ENCODE measurements around the gene TMEM231. TPM values are rescaled to one million over a fixed set of nuclear protein-coding genes. Genes with fewer than 3 reads are reported as not detected.

The TMEM231 gene
- total RNA-seq, 1 donor = 17.0 TPM

- Histone ChIP-seq H3K4me1 (ENCODE audit: insufficient read depth, low read length) (no peaks in the 10 kb centered on the region), H3K36me3 (ENCODE audit: insufficient read depth, low read length) (no peaks in the 10 kb centered on the region), H3K27ac (ENCODE audit: low read depth, low read length) (no peak overlapping the region), H3K27me3 (ENCODE audit: insufficient read depth, low read length) (peaks cover 11% of the 10 kb centered on the region), H3K79me2 (ENCODE audit: insufficient read depth, low read length) (no peaks in the 10 kb centered on the region), H3K9me3 (ENCODE audit: low read depth, low read length) (no peaks in the 10 kb centered on the region), H3K4me3 (ENCODE audit: insufficient read depth, low read length) (no peak overlapping the region), H4K20me1 (ENCODE audit: insufficient read depth, low read length) (no peaks in the 10 kb centered on the region), H2AFZ (ENCODE audit: low read length) (no peak overlapping the region), H3K4me2 (ENCODE audit: insufficient read depth, low read length) (no peak overlapping the region)
- DNase-seq (ENCODE audit: insufficient read length, low spot score, missing footprints) = peak; percentile 51
- TF ChIP-seq, protein P1, sequence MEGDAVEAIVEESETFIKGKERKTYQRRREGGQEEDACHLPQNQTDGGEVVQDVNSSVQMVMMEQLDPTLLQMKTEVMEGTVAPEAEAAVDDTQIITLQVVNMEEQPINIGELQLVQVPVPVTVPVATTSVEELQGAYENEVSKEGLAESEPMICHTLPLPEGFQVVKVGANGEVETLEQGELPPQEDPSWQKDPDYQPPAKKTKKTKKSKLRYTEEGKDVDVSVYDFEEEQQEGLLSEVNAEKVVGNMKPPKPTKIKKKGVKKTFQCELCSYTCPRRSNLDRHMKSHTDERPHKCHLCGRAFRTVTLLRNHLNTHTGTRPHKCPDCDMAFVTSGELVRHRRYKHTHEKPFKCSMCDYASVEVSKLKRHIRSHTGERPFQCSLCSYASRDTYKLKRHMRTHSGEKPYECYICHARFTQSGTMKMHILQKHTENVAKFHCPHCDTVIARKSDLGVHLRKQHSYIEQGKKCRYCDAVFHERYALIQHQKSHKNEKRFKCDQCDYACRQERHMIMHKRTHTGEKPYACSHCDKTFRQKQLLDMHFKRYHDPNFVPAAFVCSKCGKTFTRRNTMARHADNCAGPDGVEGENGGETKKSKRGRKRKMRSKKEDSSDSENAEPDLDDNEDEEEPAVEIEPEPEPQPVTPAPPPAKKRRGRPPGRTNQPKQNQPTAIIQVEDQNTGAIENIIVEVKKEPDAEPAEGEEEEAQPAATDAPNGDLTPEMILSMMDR (IDR thresholded peaks at IDR 0.05; ENCODE audit: extremely low read depth, low read depth, low read length) = no peak
Observed at GRCh38 chr16:75535211-75535843, 20.7 kb downstream of the TMEM231 start.

- Histone ChIP-seq H4K20me1 (ENCODE audit: insufficient read depth, low read length) (no peaks in the 10 kb centered on the region), H3K4me3 (ENCODE audit: insufficient read depth, low read length) (no peak overlapping the region), H3K9me3 (ENCODE audit: low read depth, low read length) (no peaks in the 10 kb centered on the region), H3K4me2 (ENCODE audit: insufficient read depth, low read length) (no peak overlapping the region), H2AFZ (ENCODE audit: low read length) (no peak overlapping the region), H3K4me1 (ENCODE audit: insufficient read depth, low read length) (no peaks in the 10 kb centered on the region), H3K27me3 (ENCODE audit: insufficient read depth, low read length) (peaks cover 11% of the 10 kb centered on the region), H3K27ac (ENCODE audit: low read depth, low read length) (no peak overlapping the region), H3K79me2 (ENCODE audit: insufficient read depth, low read length) (no peaks in the 10 kb centered on the region), H3K36me3 (ENCODE audit: insufficient read depth, low read length) (no peaks in the 10 kb centered on the region)
- TF ChIP-seq, protein P1 (IDR thresholded peaks at IDR 0.05; ENCODE audit: extremely low read depth, low read depth, low read length) = no peak
- peak; percentile 46 for DNase-seq (ENCODE audit: insufficient read length, low spot score, missing footprints)
Observed at GRCh38 chr16:75534560-75535205, 21.4 kb downstream of the TMEM231 start.

- H4K20me1 ChIP-seq (ENCODE audit: insufficient read depth, low read length) = no peaks in the 10 kb centered on the region
- H3K27ac ChIP-seq (ENCODE audit: low read depth, low read length) = no peak overlapping the region
- H3K36me3 ChIP-seq (ENCODE audit: insufficient read depth, low read length) = no peaks in the 10 kb centered on the region
- peaks cover 11% of the 10 kb centered on the region for H3K27me3 ChIP-seq (ENCODE audit: insufficient read depth, low read length)
- peak; percentile 78 for DNase-seq (ENCODE audit: insufficient read length, low spot score, missing footprints)
- H3K4me3 ChIP-seq (ENCODE audit: insufficient read depth, low read length) = no peak overlapping the region
- TF ChIP-seq, protein P1 (IDR thresholded peaks at IDR 0.05; ENCODE audit: extremely low read depth, low read depth, low read length) = no peak
- H3K9me3 ChIP-seq (ENCODE audit: low read depth, low read length) = no peaks in the 10 kb centered on the region
- no peaks in the 10 kb centered on the region for H3K79me2 ChIP-seq (ENCODE audit: insufficient read depth, low read length)
- H3K4me1 ChIP-seq (ENCODE audit: insufficient read depth, low read length) = no peaks in the 10 kb centered on the region
- no peak overlapping the region for H3K4me2 ChIP-seq (ENCODE audit: insufficient read depth, low read length)
- no peak overlapping the region for H2AFZ ChIP-seq (ENCODE audit: low read length)
Observed at GRCh38 chr16:75532791-75533190, 23.3 kb downstream of the TMEM231 start.

GRCh38 chr16:75532142-75532765, 23.8 kb downstream of the TMEM231 start:
- TF ChIP-seq, protein P1 (IDR thresholded peaks at IDR 0.05; ENCODE audit: extremely low read depth, low read depth, low read length) = no peak
- Histone ChIP-seq H3K4me2 (ENCODE audit: insufficient read depth, low read length) (no peak overlapping the region), H3K79me2 (ENCODE audit: insufficient read depth, low read length) (no peaks in the 10 kb centered on the region), H3K9me3 (ENCODE audit: low read depth, low read length) (no peaks in the 10 kb centered on the region), H2AFZ (ENCODE audit: low read length) (no peak overlapping the region), H3K27me3 (ENCODE audit: insufficient read depth, low read length) (peaks cover 11% of the 10 kb centered on the region), H3K4me1 (ENCODE audit: insufficient read depth, low read length) (no peaks in the 10 kb centered on the region), H3K4me3 (ENCODE audit: insufficient read depth, low read length) (no peak overlapping the region), H3K36me3 (ENCODE audit: insufficient read depth, low read length) (no peaks in the 10 kb centered on the region), H3K27ac (ENCODE audit: low read depth, low read length) (no peak overlapping the region), H4K20me1 (ENCODE audit: insufficient read depth, low read length) (no peaks in the 10 kb centered on the region)
- peak; percentile 30 for DNase-seq (ENCODE audit: insufficient read length, low spot score, missing footprints)
